IPS-15b (cell line): ENCODE data around the gene FZD7.

Experiments used
- H3K27me3 ChIP-seq: one replicate; pipeline ENCODE4 v1.6.1; 2013; ENCODE audit warnings: low read length; ENCODE audit not compliant: control insufficient read depth, insufficient read depth
- H3K36me3 ChIP-seq: one replicate; pipeline ENCODE4 v1.6.1; 2013; ENCODE audit warnings: low read length; ENCODE audit not compliant: control insufficient read depth, insufficient read depth
- H3K4me1 ChIP-seq: one replicate; pipeline ENCODE4 v1.6.1; 2013; ENCODE audit warnings: mild to moderate bottlenecking, low read length; ENCODE audit not compliant: control insufficient read depth, insufficient read depth
- H3K4me3 ChIP-seq: one replicate; pipeline ENCODE4 v1.5.1; 2013; ENCODE audit warnings: low read depth, low read length
- H3K9ac ChIP-seq: one replicate; pipeline ENCODE4 v1.6.1; 2013; ENCODE audit warnings: low read depth, mild to moderate bottlenecking, low read length
- H3K9me3 ChIP-seq: one replicate; pipeline ENCODE4 v1.6.1; 2013; ENCODE audit warnings: mild to moderate bottlenecking, low read length; ENCODE audit not compliant: control insufficient read depth, insufficient read depth

FZD7 gene

GRCh38 chr2:202033317-202034248 is at the start of gene FZD7:
Gene FZD7, plus strand, starts transcription at chr2:202033855. Its CDS starts 793 bp downstream, at chr2:202034648.
- Histone ChIP-seq H3K9ac (peak within 1 kb of the TSS; percentile 98), H3K4me3 (peak within 1 kb of the TSS; percentile 96), H3K9me3 (no peaks in the 10 kb centered on the region), H3K27me3 (peaks cover 6% of the 10 kb centered on the region), H3K36me3 (peaks cover 35% of the 10 kb centered on the region), H3K4me1 (peaks cover 7% of the 10 kb centered on the region)

GRCh38 chr2:201984333-201984732 is 49.3 kb upstream of the FZD7 start:
- no peaks in the 10 kb centered on the region for H3K36me3 ChIP-seq

GRCh38 chr2:201984800-201985525 is 48.7 kb upstream of the FZD7 start:
- Histone ChIP-seq H3K9ac (no peak overlapping the region), H3K36me3 (no peaks in the 10 kb centered on the region), H3K9me3 (no peaks in the 10 kb centered on the region), H3K27me3 (no peaks in the 10 kb centered on the region), H3K4me1 (peaks cover 5% of the 10 kb centered on the region), H3K4me3 (no peak overlapping the region)

More at GRCh38 chr2:201984333-201984732, 49.3 kb upstream of the FZD7 start:
- Histone ChIP-seq H3K9me3 (no peaks in the 10 kb centered on the region), H3K9ac (no peak overlapping the region), H3K4me3 (no peak overlapping the region), H3K27me3 (no peaks in the 10 kb centered on the region), H3K4me1 (peaks cover 5% of the 10 kb centered on the region)

GRCh38 chr2:201985728-201986462 is 47.8 kb upstream of the FZD7 start:
- no peaks in the 10 kb centered on the region for H3K36me3 ChIP-seq
- H3K4me1 ChIP-seq, result peaks cover 5% of the 10 kb centered on the region
- no peaks in the 10 kb centered on the region for H3K27me3 ChIP-seq
- no peaks in the 10 kb centered on the region for H3K9me3 ChIP-seq
- H3K9ac ChIP-seq, result no peak overlapping the region
- H3K4me3 ChIP-seq, result no peak overlapping the region

- Histone ChIP-seq H3K9ac (no peak overlapping the region), H3K4me3 (no peak overlapping the region), H3K36me3 (no peaks in the 10 kb centered on the region), H3K27me3 (no peaks in the 10 kb centered on the region), H3K9me3 (no peaks in the 10 kb centered on the region), H3K4me1 (peaks cover 5% of the 10 kb centered on the region)
Measured at GRCh38 chr2:201986463-201986735, 47.3 kb upstream of the FZD7 start.

- peaks cover 9% of the 10 kb centered on the region for H3K4me1 ChIP-seq
- no peaks in the 10 kb centered on the region for H3K36me3 ChIP-seq
- H3K9me3 ChIP-seq, result no peaks in the 10 kb centered on the region
- H3K9ac ChIP-seq, result no peak overlapping the region
- H3K27me3 ChIP-seq, result no peaks in the 10 kb centered on the region
- H3K4me3 ChIP-seq, result no peak overlapping the region
Measured at GRCh38 chr2:201987426-201987825, 46.2 kb upstream of the FZD7 start.

- Histone ChIP-seq H3K27me3 (no peaks in the 10 kb centered on the region), H3K36me3 (no peaks in the 10 kb centered on the region), H3K4me3 (no peak overlapping the region), H3K9me3 (no peaks in the 10 kb centered on the region), H3K4me1 (peaks cover 14% of the 10 kb centered on the region), H3K9ac (no peak overlapping the region)
Measured at GRCh38 chr2:201990069-201990468, 43.6 kb upstream of the FZD7 start.

GRCh38 chr2:201992960-201993359 is 40.7 kb upstream of the FZD7 start:
- Histone ChIP-seq H3K4me3 (no peak overlapping the region), H3K9ac (no peak overlapping the region), H3K36me3 (no peaks in the 10 kb centered on the region), H3K27me3 (no peaks in the 10 kb centered on the region), H3K4me1 (peaks cover 28% of the 10 kb centered on the region), H3K9me3 (no peaks in the 10 kb centered on the region)

GRCh38 chr2:201994973-201995638 is 38.5 kb upstream of the FZD7 start:
- H3K36me3 ChIP-seq, result no peaks in the 10 kb centered on the region
- H3K9me3 ChIP-seq, result no peaks in the 10 kb centered on the region
- H3K9ac ChIP-seq, result no peak overlapping the region
- H3K4me3 ChIP-seq, result no peak overlapping the region
- no peaks in the 10 kb centered on the region for H3K27me3 ChIP-seq
- H3K4me1 ChIP-seq, result peaks cover 28% of the 10 kb centered on the region

GRCh38 chr2:201996006-201996405 is 37.6 kb upstream of the FZD7 start:
- peak overlapping the region; percentile 72 for H3K9ac ChIP-seq

GRCh38 chr2:201996679-201997314 is 36.9 kb upstream of the FZD7 start:
- peak overlapping the region; percentile 28 for H3K4me3 ChIP-seq
- H3K27me3 ChIP-seq, result no peaks in the 10 kb centered on the region
- H3K9ac ChIP-seq, result peak overlapping the region; percentile 72
- H3K36me3 ChIP-seq, result no peaks in the 10 kb centered on the region
- no peaks in the 10 kb centered on the region for H3K9me3 ChIP-seq
- peaks cover 27% of the 10 kb centered on the region for H3K4me1 ChIP-seq

More at GRCh38 chr2:201996006-201996405, 37.6 kb upstream of the FZD7 start:
- H3K4me1 ChIP-seq, result peaks cover 28% of the 10 kb centered on the region
- no peaks in the 10 kb centered on the region for H3K9me3 ChIP-seq
- H3K4me3 ChIP-seq, result peak overlapping the region; percentile 28
- H3K27me3 ChIP-seq, result no peaks in the 10 kb centered on the region
- H3K36me3 ChIP-seq, result no peaks in the 10 kb centered on the region
